OCI-LY3 (cell line): ENCODE measurements around the gene CCR8.

ENCODE experiments used
- CTCF ChIP-seq: fragments of 200-600, 300-600 bp; sonication (generic); IDR thresholded peaks from 2 replicates; pipeline ENCODE4 v1.5.1; 2014; ENCODE audit warnings: antibody characterized with exemption, low read length, low read depth
- EZH2phosphoT487 ChIP-seq: fragments of 200-600 bp; shearing (Covaris generic); IDR thresholded peaks from 2 replicates; pipeline ENCODE4 v1.6.1; 2018; ENCODE audit warnings: antibody characterized with exemption, mixed run types, low read depth

DNA sequence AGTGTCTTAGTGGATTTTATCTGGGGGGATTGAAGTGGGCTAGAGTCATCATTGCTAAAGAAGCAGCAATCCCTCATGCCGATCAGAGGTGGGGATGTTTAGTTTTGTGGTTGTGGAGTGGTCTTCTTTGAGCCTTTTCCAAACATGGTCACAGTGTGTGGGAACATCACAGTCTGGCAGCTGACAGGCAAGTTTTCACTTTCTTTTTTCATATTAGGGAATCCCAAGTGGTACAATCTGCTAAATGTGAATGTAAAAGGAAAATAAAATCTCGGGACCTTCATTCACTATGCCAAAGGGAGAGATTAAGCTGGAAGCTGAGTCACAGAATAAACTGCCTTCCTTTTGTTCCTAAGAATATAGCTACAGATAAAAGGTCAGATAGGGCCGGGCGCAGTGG is 39.3 kb upstream of the CCR8 start:
- TF ChIP-seq CTCF = no peak
- TF ChIP-seq EZH2phosphoT487 = no peak
